Measurements from ENCODE around the gene NOX5.

NOX5 gene

GRCh38 chr15:69082021-69082502 is 67.6 kb downstream of the NOX5 start:
- DNase-seq (ENCODE audit: low spot score) = no peak

- DNase-seq (ENCODE audit: low spot score) = no peak
Observed at GRCh38 chr15:69082554-69082953, 68.1 kb downstream of the NOX5 start.

GRCh38 chr15:69084404-69085030 is 70.0 kb downstream of the NOX5 start:
- DNase-seq (ENCODE audit: low spot score) = no peak

GRCh38 chr15:69085325-69086081 is 71.0 kb downstream of the NOX5 start:
- DNase-seq (ENCODE audit: low spot score) = no peak

GRCh38 chr15:69086427-69087204 is 72.1 kb downstream of the NOX5 start:
- no peak for DNase-seq (ENCODE audit: low spot score)

- DNase-seq (ENCODE audit: low spot score) = no peak
Observed at GRCh38 chr15:69087366-69087976, 73.0 kb downstream of the NOX5 start.

- DNase-seq (ENCODE audit: low spot score) = no peak
Observed at GRCh38 chr15:69088300-69088965, 73.9 kb downstream of the NOX5 start.

GRCh38 chr15:69089258-69089657 is 74.8 kb downstream of the NOX5 start:
- DNase-seq (ENCODE audit: low spot score) = no peak

GRCh38 chr15:69090197-69090948 is 75.9 kb downstream of the NOX5 start:
- no peak for DNase-seq (ENCODE audit: low spot score)

- no peak for DNase-seq (ENCODE audit: low spot score)
Observed at GRCh38 chr15:69091654-69092053, 77.2 kb downstream of the NOX5 start.

- no peak for DNase-seq (ENCODE audit: low spot score)
Observed at GRCh38 chr15:69092159-69092558, 77.7 kb downstream of the NOX5 start.

- DNase-seq (ENCODE audit: low spot score) = no peak
Observed at GRCh38 chr15:69093127-69093526, 78.6 kb downstream of the NOX5 start.

GRCh38 chr15:69093614-69094013 is 79.1 kb downstream of the NOX5 start:
- no peak for DNase-seq (ENCODE audit: low spot score)

- no peak for DNase-seq (ENCODE audit: low spot score)
Observed at GRCh38 chr15:69094124-69094921, 79.8 kb downstream of the NOX5 start.

- no peak for DNase-seq (ENCODE audit: low spot score)
Observed at GRCh38 chr15:69095274-69095673, 80.8 kb downstream of the NOX5 start.

- no peak for DNase-seq (ENCODE audit: low spot score)
Observed at GRCh38 chr15:69096196-69096595, 81.7 kb downstream of the NOX5 start.

- DNase-seq (ENCODE audit: low spot score) = no peak
Observed at GRCh38 chr15:69096626-69097025, 82.1 kb downstream of the NOX5 start.

- no peak for DNase-seq (ENCODE audit: low spot score)
Observed at GRCh38 chr15:69098771-69099170, 84.3 kb downstream of the NOX5 start.

- DNase-seq (ENCODE audit: low spot score) = no peak
Observed at GRCh38 chr15:69099941-69100340, 85.4 kb downstream of the NOX5 start.

GRCh38 chr15:69100821-69101220 is 86.3 kb downstream of the NOX5 start:
- DNase-seq (ENCODE audit: low spot score) = no peak
